Fibroblast of skin of back (primary cell): ENCODE measurements around the gene PRXL2A.
"Not testable (repeated sequence)": the region's sequence is repeated elsewhere in the genome, so short reads cannot be mapped to it uniquely, and the experiment has no call there.

Experiments
- DNase-seq: peaks from one replicate; pipeline ENCODE4 v3.0.0-alpha.2; 2013

PRXL2A gene

GRCh38 chr10:80462299-80462980 is 54.1 kb downstream of the PRXL2A start:
- DNase-seq: peak; percentile 46

GRCh38 chr10:80462981-80463741 is 54.8 kb downstream of the PRXL2A start:
- DNase-seq: peak; percentile 73

DNA sequence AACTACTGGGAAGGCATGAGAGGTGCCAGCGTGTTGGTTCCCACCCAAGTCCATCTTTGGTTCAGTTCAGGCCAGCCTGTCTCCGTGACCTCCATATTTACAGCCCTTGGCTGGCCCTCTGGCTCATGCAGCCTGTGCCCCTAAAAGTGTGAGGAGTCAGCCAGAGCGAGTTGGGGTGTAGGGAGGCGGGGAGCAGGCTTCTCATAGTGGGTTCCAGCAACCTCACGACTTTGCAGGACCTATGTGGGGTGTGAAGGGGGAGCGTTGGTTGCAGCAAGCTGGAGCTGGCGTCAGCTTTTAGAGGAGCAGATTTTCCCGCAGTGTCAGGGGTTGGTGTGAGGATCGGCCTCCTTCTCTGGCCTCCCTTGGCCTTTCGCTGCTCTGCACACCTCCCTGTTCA is 55.5 kb downstream of the PRXL2A start:
- DNase-seq: no peak

- no peak for DNase-seq
Measured at GRCh38 chr10:80464557-80465450, 56.5 kb downstream of the PRXL2A start.

DNA sequence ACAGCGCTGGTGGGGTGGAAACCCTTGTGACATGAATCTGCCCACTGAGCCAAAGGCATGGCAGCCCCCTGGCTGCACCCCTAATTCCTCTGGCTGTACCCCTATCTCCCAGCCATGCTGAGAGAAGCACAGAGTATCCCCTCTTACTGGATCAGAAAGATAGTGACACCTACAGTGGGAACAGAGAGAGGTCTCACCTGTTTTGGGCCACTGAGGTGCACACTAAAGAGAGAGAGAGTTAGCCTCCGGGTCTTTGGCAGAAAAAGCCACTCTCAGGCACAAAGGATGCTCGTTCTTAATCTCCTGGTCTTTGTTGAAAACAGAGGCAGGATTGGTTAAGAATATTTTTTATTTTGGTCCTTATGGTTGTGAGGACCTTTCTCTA is 57.1 kb downstream of the PRXL2A start:
- DNase-seq: no peak

GRCh38 chr10:80465839-80466590 is 57.7 kb downstream of the PRXL2A start:
- no peak for DNase-seq

DNA sequence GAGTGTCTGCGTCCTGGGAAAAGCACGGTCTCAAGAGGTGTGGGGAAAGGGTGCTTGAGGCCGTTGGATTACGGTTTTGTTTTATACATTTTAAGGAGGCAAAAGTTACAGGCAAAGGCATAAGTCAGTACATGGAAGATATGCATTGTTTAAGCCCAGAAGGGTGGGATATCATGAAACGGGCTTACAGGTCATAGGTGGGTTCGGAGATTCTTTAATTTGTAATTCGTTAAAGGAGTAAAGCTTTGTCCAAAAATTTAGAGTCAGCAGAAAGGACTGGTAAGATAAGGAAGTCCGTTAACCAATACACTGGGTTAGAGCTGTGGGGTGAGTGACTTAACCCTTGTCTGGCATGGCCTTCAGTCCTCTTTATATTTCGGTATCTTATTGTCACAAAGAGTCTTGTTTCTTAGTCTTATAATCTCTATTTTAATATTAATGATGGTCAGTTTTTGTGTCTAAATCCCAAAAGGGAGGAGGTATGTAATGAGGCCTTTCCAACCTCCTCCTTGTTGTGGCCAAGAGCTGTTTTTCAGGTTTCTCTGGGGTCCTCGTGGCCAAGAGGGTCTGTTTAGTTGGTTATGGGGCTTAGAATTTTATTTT is 58.5 kb downstream of the PRXL2A start:
- DNase-seq: no peak

DNA sequence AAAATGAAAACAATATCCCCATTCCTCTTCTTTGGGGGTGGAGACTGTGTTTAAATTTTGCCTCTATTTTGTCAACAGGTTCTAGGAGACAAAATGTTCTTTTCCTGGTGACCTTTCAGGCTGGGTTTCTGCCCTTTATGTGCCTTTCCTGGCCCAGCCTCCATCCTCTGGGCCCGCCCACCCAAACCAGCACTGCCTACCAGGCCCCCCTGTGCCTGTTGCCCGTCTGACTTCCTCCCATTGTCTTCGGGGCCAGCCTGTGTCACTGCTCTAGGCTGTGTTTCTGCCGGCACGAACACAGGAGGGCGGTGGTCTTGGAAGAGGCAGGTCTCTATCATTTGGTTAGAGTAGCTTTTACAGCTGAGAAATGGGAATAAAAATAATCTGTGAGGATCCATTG is 59.7 kb downstream of the PRXL2A start:
- no peak for DNase-seq

- DNase-seq: no peak
Measured at GRCh38 chr10:80468806-80469421, 60.6 kb downstream of the PRXL2A start.

- DNase-seq: no peak
Measured at GRCh38 chr10:80470266-80470665, 61.9 kb downstream of the PRXL2A start.

- no peak for DNase-seq
Measured at GRCh38 chr10:80471001-80471400, 62.6 kb downstream of the PRXL2A start.

DNA sequence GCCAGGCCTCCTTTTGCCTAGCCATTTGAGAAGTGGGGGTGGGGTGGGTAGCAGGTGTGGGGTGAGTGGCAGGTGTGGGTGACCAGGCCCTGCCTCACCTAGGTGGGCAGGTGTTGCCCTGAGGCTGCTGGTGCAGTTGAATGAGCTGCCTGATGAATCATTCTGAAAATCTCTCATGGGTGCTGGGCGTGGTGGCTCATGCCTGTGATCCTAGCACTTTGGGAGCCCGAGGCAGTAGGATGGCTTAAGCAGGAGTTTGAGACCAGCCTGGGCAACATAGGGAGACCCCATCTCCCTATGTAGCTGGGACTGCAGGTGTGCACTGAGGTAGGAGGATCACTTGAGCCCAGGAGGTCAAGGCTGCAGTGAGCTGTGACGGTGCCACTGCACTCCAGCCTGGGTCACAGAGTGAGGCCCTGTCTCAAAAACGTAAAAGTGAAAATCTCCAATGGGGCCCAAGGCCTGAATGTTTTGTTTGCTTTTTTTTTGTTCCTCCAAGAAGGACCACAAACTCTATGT is 63.4 kb downstream of the PRXL2A start:
- DNase-seq: no peak

- DNase-seq: peak; percentile 87
Measured at GRCh38 chr10:80472234-80473095, 64.1 kb downstream of the PRXL2A start.

- no peak for DNase-seq
Measured at GRCh38 chr10:80473096-80473657, 64.8 kb downstream of the PRXL2A start.

DNA sequence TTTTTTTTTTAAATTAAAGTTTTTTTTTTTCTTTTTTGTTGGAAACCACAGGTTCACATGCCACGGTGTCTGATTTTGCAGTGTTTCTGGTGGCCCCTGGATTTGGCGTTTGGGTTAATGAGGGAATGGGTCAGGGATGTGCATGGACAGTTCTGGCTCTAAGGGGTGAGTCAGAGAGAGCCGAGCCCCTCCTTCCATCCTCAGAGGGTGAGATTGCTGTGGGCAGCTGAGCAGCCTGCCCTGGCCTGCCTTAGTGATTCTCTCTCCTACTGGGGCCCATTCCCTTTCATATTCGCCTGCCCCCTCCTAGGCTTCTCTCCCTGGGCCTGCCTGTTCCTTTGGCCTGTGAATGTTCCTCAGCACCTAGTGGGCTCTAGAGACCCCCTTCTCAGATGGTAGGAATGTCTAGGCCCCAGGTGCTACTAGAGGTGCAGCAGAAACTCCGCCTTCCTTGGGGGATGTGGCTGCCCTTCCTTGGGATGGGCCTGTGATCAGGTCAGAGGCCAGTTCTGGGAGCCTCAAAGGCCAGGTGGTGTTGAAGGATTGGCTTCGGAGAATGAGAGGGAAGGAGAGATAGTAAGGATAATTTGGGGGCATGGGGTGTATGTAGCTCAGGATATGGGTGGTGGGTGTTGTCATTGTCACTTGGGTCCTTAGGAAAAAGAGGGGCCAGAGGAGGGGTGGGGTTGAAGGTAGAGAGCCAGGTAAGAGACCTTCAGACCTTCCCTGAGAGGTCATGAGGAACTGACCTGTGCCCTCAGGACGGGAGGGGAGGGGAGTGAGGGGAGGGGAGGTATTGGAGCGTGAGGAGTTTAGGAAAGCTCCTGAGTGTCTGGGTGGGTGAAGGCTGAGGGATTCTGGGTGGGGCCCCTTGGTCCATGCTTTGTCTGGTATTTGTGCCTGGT is 65.6 kb downstream of the PRXL2A start:
- DNase-seq: no peak

- no peak for DNase-seq
Measured at GRCh38 chr10:80474597-80474910, 66.2 kb downstream of the PRXL2A start.

DNA sequence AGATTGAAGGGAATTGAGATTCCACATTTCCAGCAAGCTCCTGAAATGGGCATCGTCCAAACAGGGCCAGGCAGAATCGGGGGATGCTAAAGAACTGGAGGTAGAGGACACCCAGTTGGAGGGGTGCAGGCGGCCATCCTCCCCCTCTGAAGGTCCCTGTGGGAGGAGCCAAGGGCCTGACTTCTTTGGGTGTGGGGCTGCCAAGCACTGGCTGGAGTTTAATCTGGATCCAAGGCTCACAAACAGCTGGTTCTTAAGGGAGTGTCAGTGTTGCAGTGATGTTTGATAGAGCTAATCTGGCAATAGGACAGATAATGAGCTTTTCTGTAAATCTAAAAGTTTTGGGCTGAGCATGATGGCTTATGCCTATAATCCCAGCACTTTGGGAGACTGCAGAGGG is 66.6 kb downstream of the PRXL2A start:
- no peak for DNase-seq

GRCh38 chr10:80475641-80476040 is 67.3 kb downstream of the PRXL2A start:
- not testable (repeated sequence) for DNase-seq

- no peak for DNase-seq
Measured at GRCh38 chr10:80476685-80477084, 68.3 kb downstream of the PRXL2A start.
